Fibroblast of skin of scalp (primary cell): ENCODE measurements around the gene JPH4.
"Not testable (repeated sequence)": the region's sequence is repeated elsewhere in the genome, so short reads cannot be mapped to it uniquely, and the experiment has no call there.

Source experiments
- DNase-seq: peaks from one replicate; pipeline ENCODE4 v3.0.0-alpha.2; 2013

Gene JPH4

GRCh38 chr14:23544511-23545447 is 33.8 kb downstream of the JPH4 start:
- DNase-seq, result no peak

- DNase-seq, result no peak
Measured at GRCh38 chr14:23543403-23543802, 35.2 kb downstream of the JPH4 start.

GRCh38 chr14:23542261-23542660 is 36.3 kb downstream of the JPH4 start:
- DNase-seq, result no peak

- DNase-seq, result no peak
Measured at GRCh38 chr14:23540141-23540469, 38.5 kb downstream of the JPH4 start.

- DNase-seq, result peak; percentile 46
Measured at GRCh38 chr14:23539248-23540140, 39.1 kb downstream of the JPH4 start.

- peak; percentile 38 for DNase-seq
Measured at GRCh38 chr14:23538785-23539184, 39.8 kb downstream of the JPH4 start.

GRCh38 chr14:23538050-23538718 is 40.4 kb downstream of the JPH4 start:
- no peak for DNase-seq

GRCh38 chr14:23537351-23538049 is 41.1 kb downstream of the JPH4 start:
- DNase-seq, result no peak

- DNase-seq, result not testable (repeated sequence)
Measured at GRCh38 chr14:23536906-23537305, 41.7 kb downstream of the JPH4 start.

- no peak for DNase-seq
Measured at GRCh38 chr14:23536494-23536893, 42.1 kb downstream of the JPH4 start.

- DNase-seq, result no peak
Measured at GRCh38 chr14:23535943-23536342, 42.6 kb downstream of the JPH4 start.

- DNase-seq, result no peak
Measured at GRCh38 chr14:23533652-23534435, 44.7 kb downstream of the JPH4 start.

GRCh38 chr14:23532658-23533057 is 45.9 kb downstream of the JPH4 start:
- no peak for DNase-seq

- DNase-seq, result no peak
Measured at GRCh38 chr14:23531391-23531790, 47.2 kb downstream of the JPH4 start.

- DNase-seq, result no peak
Measured at GRCh38 chr14:23530375-23531055, 48.1 kb downstream of the JPH4 start.

GRCh38 chr14:23529016-23529415 is 49.6 kb downstream of the JPH4 start:
- no peak for DNase-seq

- no peak for DNase-seq
Measured at GRCh38 chr14:23528555-23528954, 50.0 kb downstream of the JPH4 start.

- DNase-seq, result no peak
Measured at GRCh38 chr14:23525611-23526010, 53.0 kb downstream of the JPH4 start.

GRCh38 chr14:23524954-23525353 is 53.6 kb downstream of the JPH4 start:
- no peak for DNase-seq

- no peak for DNase-seq
Measured at GRCh38 chr14:23523229-23524016, 55.2 kb downstream of the JPH4 start.
